HG02885 (cell line): ENCODE measurements around the gene QARS1.

Source experiments
- ATAC-seq: cut with Tn5 transposase; IDR thresholded peaks from one replicate; pipeline ENCODE4 v1.9.1; 2021; ENCODE audit warnings: mild to moderate bottlenecking; ENCODE audit not compliant: unreplicated experiment, poor library complexity

QARS1 gene

DNA sequence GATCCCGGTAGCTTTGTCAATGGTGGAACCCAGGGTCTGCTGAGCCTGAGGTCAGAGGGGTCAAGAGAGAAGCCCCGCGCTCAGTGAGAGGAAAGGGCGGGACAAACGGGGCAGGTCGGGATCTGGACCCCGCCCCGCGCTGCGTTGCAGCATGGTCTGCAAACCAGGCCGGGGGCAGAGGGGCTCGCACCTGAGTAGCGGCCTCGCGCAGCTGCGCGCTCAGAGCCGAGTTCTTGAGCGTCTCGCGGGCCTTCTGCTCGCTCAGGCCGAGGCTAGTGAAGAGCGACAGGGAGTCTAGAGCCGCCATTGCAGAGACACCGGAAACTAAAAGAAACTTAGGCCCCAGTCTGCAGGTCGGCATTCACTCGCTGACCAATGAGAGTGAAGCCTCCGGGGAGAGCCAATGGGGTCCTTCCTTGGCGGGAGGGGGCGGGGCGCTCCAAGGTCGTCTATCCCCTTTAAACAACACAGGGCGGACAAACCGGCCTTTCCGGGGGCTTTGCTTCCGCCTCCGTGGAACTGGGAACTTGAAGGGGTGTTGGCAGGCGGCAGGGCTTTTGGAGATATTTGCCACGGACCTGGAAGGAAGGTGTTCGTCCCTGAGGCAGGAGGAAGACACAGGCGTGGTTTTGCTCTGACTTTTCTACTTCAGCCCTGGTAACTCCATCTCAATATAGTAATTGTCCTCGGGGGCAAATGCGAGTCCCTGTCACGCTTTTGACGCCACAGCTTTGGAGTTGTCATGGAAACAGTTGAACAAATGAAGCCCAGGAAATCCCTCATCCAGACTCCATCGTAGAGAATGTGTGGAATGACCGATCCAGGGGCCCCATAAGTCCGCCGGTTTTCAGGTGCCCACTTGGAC, at the start of gene QARS1:
Gene QARS1 (minus strand): TSS at position 331 of the 865 bp plus-strand sequence. CDS start 24 bp downstream, at position 307.
- ATAC-seq, result peak; percentile 92

DNA sequence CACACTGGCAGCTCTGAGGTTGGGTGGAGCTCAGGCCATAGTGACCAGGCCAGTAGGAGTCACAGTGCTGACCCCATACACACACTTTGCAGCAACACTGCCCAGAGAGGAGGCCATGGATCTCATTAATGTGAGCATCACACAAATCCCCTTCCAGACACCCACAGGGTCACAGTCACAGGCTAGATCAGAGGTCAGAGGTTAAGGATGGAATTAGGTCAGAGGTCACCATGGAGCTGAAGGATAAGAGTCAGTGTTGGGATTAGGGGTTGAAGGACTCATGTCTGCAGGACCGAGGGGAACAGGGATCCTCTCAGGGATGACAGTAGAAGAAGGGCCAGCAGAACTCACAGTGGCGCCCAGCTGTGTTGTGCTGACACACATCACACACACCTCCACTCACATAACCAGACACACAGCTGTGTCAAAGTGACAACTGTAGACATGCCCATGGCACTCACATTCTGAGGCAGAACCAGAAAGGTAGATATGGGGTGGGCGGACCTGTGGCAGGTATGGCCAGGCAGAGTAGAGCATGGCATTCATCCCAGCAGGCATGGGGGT, 48.9 kb upstream of the QARS1 start:
- no peak for ATAC-seq

DNA sequence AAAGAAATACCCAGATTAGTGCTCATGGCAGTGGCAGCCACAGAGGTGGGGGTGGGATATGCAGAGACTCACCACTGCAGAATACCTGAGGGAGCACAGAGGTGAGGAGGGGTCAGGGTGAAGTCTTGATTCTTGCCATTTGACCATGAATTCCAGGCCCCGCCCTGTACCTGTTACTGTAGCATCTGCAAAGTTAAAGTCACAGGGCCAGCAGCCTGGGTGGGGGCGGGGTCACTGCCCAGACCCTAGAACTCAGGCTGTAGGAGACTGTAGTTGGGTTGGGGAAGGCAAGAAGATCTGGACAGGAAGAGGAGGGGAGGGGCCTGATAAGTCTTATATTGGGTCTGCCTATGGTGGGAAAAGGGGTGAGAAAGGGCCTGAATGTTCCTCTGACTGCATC, 47.1 kb upstream of the QARS1 start:
- no peak for ATAC-seq

DNA sequence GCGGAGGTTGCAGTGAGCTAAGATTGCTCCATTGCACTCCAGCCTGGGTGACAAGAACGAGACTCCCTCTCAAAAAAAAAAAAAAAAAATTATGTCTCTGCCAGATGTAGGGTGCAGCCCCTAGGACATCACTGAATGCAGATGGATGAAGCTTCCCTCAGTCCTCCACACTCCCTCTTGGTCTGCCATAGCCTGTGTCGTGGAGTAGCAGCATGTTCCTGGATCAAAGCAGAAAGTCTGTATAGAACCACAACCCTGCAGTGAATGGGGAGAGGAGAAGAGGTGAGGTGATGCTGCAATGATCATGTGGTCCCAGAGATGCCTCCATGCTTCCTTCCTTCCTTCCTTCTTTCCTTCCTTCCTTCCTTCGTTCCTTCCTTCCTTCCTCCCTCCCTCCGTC, 43.6 kb upstream of the QARS1 start:
- ATAC-seq, result no peak

DNA sequence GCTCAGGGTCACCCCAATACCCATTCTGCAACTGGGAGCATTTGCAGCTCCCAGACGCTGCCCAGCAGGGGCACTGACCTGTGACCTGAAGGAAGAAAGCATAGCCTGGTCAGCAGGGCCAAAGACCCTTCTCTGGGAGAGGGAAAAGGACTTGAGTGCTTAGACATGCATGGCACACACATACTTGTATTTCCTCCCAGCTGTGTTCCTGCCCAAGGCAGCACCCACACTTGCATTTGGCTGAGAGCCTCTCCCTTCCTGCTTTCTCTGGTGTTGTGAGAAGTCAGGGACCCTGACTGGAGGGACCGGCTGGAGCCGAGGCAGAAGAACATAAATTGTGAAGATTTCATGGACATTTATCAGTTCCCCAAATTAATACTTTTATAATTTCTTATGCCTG, 35.5 kb upstream of the QARS1 start:
- ATAC-seq, result no peak

DNA sequence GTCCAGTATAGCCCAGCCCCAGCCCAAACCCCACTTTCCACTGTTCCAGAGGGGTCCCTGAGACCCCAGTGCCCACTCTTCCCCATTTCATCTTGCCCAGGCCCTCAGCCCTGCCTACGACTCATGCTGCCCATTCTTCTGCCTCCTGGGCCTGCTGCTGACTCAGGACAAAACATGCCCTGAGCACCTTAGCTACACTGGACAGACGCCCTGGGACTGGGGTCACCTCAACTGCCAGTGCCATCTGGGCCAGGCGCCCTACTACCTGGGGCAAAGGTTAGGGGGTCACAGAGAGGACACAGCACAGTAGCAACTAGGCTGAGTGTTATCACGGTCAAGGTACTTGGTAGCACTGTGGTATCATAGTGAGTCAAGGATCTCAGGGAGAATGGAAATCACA, 30.9 kb upstream of the QARS1 start:
- ATAC-seq, result no peak

DNA sequence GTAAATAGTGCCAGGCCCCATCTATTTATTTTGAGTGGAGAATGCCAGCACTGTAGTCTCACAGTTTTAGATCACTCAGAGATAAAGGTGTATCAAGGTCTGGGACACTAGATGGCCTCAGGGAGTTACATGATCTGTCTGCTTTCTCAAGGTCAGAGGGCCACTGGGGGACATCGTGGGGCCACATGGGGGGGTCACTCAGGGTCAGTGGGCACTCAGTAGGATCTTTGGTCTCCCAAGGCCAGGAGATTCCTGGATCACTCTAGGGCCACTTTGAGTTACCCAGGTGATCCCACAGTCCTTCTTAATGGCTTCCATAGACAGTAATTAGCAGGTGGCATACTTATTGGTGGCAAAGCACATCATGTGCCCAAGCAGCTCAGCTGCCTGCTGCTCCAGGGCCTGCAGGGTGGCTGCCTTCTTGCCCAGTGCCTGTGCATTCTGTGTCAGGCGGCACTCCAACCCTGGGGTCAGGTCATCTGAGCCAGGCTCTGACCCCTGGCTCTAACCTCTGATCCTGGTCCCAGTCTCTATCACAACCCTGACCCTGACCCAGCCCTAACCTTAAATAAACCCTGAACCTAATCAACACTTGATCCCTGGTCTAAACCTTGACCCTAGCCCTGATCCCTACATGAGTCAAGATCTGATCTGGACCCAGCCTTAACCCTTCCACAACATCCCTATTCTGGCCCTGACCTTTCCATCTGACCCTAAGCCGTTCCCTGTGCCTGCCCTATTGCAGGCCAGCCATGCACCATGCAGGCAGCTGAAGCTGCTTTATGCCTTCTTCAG, 30.1 kb upstream of the QARS1 start:
- ATAC-seq, result no peak

DNA sequence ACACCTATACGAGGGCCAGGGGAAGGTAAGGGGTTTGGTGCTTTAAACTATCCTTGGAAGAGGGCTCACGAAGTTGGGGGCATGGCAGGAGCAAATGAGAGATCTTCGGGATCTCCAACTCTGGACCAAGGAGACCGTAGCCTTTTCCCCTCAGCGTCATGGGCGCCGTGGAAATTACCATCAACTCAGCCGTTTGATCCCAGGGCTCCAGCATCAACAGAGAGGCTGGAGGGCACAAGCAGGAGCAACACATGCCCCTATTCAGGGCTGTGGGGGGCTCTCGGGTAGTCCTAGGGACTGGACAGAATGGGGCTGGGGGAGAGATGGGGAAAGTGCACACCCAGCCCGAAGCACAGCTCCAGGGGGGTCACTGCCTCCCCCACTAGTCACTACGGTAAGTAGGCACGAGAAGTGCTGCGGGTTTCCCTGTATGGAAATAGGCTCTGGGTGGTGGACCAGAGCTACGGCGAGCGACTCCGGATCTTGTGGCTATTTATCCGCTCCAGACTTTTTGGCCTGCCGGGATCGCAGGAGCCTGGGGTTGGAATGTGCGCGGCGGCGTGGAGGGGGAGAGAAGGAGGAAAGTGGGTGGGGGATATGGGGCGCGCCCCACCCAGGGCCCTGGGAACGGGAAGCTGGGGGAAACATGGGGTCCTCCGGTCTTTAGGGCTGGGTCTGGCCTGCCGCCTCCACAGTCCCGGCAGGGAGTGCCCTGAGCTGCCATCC, 28.8 kb upstream of the QARS1 start:
- ATAC-seq, result no peak

DNA sequence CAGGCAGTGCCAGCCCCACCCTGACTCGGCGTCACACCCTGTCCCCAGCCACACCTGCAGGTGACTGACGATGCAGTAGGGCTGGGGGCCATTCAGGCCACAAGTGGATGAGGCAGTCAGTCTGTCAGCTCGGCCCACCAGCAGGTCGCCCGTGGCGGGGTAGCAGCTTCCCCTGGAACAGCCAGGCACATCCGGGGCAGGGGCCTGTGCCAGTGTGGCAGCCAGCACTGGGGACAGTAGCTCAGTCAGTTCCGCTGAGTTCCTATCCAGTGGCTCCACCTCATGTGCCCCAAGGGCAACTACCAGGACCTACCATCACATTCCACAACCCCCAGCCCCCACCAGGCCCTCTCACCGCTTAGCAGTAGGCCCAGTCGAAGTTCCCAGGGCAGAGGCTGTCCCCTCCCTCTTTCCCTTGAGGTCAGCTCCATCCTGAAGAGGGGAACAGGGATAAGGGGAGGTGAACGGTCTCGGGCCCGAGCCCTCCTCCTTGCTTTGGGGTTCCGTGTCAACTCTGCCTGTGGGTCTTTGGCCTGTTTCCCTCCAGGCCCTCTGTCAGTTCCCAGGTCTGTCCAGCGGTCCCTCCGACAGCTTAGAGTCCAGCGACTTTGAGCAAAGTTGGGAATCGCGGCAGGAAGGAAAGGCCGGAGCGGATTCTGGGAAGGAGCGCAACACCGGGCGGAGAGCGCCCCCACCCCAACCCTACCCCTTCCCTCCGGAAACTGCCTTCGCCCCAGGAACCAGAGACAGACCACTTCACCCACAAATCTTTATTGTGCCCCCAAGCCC, 28.1 kb upstream of the QARS1 start, which contains the start of gene LAMB2:
Gene LAMB2 (minus strand): TSS at position 614 of the 789 bp plus-strand sequence. CDS start 183 bp downstream, at position 431.
- no peak for ATAC-seq

DNA sequence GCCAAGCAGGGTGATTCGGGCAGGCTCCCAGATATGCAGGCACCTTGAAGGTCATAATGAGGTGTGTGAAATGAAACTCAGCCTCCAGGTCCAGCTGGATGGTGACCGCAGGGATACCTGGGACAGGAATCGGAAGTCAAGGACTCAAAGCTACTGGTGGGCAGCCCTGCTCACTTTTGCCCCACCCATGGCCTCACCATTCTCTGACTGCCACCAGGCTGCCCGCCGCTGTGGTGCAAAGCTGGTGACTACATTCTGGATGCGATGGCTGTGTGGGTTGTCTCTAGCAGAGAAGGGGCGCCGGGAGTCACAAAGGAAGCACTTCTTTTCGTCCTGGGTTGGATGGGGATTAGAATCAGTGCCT, 27.5 kb upstream of the QARS1 start:
- ATAC-seq, result no peak

DNA sequence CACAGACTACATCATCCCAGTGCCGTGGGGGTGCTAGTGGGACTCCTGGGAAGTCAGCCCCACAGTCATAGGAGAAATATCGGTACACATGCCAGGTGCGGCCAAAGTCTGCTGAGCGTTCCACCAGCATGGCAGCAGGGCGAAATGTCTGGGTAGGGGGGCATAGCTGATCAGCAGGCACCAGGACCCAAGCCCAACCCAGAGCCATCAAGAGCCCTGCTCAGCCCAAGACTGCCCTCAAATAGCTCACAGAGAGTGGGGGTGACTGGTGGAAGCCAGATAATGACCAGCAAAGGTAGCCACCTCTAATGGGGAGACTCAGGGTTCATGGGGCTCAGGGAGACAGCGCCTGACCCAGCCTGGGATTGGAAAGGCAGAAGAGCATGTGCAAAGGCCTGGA, 27.0 kb upstream of the QARS1 start:
- ATAC-seq, result no peak

DNA sequence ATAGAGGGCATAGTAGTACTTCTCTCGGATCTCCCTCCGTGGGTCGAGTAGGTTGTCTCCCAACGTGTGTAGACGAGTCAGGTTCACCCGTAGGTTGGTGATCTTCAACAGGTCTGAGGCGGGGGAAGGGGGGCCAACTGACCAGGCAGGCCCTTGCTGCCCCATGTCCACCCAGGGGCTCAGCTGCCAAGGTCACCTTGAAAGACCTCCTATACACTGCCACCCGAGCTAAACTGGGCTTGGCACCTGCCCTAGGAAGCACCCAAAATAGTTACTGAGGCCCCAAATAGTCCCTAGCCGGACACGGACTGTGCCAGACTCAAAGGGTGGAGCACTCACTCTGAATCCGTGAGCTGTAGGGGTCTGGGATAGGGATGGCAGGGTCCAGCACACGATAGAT, 26.5 kb upstream of the QARS1 start:
- ATAC-seq, result no peak

DNA sequence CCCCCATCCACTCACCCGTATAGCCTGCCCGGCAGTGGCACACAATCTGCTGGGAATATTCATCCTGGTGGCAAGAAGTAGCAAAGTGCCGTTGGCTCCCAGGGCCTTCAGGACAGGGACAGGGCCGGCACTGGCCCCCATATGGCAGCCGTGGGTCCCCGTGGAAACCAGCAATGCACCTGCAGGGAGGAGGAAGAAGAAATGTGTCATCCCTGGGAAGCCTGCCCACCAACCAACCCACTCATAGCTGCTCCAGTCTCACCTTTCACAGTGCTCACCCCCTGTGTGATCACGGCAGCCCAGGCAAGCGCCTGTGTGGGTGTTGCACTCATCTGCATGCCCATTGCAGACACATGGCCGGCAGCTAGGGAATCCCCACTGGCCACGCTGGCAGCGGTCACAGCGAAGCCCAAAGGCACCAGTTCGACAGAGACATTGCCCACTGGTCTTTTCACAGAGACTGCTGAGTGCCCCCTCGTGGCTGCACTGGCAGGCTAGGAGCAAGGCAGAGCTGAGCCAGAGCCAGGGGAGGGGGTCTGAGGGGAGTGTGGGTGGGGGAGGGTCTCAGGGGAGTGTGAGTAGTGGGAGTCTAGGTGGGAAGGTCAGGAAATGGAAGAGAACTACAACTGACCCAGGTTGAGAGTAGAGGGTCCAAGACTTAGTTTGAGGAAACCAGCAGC, 20.6 kb upstream of the QARS1 start:
- no peak for ATAC-seq

DNA sequence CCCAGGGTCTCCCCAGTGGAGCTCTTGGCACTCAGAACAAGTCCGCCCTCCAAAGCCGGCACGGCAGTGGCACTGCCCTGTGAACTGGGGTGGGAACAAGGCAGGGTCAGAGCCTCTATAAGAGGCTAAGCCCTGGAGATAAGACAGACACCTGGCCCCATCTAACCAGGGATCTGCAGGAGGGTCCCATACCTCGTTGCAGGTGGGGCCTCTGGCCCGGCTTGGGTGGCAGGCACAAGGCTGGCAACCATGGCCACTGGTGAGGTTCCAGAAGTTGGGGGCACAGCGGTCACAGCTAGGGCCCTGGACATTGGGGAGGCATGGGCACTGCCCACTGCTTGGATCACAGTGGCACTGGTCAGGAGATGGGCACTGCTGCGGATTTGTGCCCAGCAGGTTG, 19.6 kb upstream of the QARS1 start:
- no peak for ATAC-seq

DNA sequence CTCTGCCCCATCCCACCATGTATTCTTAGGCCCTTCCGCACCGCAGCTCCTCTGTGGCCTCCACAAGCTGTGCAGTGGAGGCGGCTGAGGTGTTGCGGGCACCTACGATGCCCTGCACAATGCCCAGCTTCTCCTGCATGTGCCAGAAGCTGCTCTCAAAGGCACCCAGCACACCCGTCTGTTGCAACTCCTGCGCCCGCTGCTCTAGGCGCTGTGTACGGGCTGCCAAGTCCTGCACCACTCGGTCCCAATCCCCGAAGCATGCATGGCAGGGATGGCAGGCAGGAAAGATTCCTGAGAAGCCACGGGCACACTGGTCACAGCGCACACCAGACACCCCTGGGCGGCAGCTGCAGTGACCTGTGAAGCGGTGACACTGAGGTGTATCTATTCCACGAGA, 19.1 kb upstream of the QARS1 start:
- no peak for ATAC-seq

DNA sequence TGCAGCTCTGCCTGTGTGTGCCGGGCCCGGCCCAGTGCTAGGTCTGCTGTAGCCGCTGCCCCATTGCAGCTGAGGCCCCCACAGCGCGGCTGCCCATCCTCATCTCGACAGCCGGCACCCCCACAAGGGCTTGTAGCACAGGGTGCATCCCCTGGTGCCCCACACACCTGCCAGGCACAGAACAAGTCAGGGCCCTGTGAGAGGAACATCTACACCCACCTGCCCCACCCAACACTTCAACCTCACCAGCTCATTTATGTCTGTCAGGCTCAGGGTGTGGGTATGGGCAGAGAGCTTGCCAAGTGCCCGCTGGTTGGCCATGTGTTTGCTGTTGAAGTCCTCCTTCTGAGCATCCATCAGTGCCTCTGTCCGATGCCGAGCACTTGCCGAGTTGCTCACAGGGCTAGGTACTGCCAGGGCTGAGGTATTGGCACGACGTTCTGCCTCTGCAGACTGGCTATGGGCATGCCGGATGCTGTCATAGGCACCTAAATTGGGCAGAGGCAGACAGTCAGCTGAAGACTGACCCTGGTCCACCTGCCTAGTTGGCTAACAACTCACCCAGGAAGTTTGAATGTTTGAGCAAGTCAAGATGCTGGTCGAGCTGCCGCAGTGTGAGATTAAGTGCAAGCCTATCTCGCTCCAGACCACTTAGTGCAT, 18.5 kb upstream of the QARS1 start:
- no peak for ATAC-seq

DNA sequence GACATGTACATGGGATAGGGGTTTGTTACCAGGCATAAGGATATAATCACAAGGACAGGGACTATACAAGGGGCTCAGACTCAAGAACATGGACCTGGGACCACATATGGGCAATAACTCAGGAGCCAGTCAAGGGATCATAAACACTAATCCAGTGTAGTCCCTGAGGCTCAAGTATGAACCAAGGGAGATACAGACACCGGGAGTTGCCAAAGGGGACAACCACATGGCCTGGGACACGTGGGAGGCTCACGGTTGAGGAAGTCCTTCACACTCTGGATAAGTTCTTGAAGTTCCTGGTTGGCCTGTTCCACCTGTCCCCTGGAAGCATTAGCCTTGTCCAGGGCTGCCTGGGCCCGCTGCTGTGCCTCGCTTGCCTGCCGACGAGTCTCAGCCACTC, 17.9 kb upstream of the QARS1 start:
- no peak for ATAC-seq

DNA sequence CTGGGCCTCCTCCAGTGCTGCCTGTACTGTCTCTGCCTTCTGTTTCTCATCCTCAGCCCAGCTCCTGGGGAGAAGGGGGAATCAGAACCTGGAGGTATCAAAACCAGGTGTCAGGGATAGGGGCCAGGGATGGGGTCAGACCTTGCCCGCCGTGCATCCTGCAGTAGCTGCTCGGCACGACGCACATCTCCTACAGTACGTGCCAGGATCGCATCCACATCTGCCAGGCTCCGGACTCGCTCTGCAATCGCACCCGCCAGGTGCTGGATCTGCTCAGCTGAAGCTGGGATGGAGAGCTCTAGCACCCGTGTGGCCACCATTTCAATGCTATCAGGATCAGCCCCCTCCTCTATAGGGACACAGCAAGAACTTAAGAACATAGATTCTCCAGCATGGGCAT, 17.5 kb upstream of the QARS1 start:
- no peak for ATAC-seq
